Activated T-cell treated with anti-CD3 and anti-CD28 coated beads for 48 hours (primary cell): ENCODE measurements around the gene TFF2.

ENCODE experiments used
- DNase-seq: peaks from one replicate; pipeline ENCODE4 v3.0.0-alpha.2; 2020; ENCODE audit warnings: low read depth

The TFF2 gene

DNA sequence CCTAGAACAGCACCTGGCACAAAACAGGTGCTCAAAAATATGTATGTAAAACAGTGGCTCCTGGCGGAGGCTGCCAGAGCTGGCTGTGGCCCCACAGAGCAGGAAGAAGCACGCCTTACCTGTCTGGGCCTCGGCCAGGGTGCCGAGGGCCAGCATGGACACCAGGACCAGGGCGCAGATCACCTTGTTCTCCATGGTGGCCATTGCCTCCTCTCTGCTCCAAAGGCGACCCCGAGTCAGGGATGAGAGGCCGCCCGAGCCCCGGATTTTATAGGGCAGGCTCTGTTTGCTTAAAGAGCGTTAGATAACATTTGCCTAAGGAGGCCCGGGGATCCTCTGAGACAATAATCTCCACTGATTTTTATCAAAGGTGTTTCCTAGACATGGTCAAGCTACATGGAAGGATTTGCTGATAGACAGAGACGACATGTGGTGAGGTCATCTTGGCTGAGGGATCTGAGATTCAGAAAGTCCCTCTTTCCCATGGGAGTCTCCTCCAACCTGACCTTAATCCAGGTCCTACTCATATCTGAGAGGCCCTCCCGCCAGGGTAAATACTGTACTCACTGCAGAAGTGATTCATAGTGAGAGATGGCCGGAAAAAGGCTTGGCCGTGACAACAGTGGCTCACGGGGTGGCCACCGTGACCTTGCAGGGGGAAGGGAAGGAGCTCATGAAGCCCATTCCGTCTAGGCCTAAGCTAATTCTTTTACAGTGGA lies 15.7 kb upstream of the TFF2 start, which contains the start of gene TFF1:
Gene TFF1 (minus strand): TSS at position 244 of the 719 bp plus-strand sequence. CDS start 40 bp downstream, at position 204.
- DNase-seq = no peak

DNA sequence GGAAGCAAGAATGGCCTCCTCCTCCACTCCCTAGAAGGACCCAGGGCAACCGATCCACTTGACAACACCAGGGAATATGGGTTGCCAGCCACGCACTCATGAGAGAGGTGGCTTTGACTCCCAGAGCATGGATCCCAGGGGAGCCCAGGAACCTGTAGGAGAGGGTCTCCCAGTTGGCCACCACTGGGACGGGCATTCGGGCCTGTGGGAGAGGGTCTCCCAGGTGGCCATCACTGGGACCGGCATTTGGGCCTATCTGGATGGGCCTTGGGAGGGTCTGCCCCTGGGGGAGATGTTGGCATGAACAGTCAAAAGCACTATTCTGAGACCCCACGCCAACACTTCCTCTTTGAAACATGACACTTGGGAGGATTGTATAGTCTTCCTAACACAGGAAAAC lies 15.0 kb upstream of the TFF2 start:
- DNase-seq = no peak

DNA sequence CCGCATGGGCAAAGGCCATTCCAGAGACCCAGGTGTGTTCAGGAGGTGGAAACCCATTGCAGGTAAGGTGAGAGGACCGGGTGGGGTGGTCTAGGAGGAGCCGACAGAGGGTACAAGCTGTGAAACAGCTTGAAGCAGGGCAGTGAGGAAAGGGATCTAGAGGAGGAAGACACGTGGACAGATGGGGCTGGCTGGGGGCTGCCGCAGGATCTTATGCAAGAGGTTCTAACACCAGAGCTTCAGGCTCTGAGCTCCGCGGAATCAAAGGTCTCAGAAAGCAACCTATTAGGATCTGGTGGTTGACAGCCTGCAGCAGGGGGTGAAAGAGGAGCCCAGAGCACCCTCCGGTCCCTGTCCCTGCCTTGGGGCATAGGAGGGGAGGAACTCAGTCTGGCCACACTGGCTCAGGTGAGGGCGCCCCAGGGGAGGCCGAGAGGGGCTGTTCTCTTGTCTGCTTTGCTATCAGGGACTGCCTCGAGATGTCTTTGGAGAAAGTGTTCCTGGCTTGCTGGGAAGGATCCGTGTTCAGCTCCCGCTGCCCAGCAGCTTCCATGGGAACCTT lies 13.6 kb upstream of the TFF2 start:
- no peak for DNase-seq

- DNase-seq = no peak
Measured at GRCh38 chr21:42363312-42363711, 12.5 kb upstream of the TFF2 start.

DNA sequence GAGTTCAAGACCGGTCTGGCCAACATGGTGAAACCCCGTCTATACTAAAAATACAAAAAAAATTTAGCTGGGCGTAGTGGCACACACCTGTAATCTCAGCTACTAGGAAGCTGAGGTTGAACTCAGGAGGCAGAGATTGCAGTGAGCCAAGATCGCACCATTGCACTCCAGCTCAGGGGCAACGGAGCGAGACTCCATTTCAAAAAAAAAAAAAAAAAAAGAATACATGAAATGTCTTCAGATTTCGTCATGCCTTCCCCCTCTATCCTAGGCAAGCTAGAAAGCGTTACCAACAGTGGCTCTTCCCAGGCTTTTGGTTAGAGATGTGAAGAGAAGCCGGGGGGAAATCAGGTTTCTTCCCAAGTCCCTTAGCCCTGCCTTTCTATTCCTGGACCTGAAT lies 11.9 kb upstream of the TFF2 start:
- no peak for DNase-seq

GRCh38 chr21:42362198-42362597 lies 11.4 kb upstream of the TFF2 start:
- DNase-seq = no peak

- DNase-seq = no peak
Measured at GRCh38 chr21:42361286-42361685, 10.5 kb upstream of the TFF2 start.

GRCh38 chr21:42360317-42360716 lies 9.5 kb upstream of the TFF2 start:
- DNase-seq = peak; percentile 32

DNA sequence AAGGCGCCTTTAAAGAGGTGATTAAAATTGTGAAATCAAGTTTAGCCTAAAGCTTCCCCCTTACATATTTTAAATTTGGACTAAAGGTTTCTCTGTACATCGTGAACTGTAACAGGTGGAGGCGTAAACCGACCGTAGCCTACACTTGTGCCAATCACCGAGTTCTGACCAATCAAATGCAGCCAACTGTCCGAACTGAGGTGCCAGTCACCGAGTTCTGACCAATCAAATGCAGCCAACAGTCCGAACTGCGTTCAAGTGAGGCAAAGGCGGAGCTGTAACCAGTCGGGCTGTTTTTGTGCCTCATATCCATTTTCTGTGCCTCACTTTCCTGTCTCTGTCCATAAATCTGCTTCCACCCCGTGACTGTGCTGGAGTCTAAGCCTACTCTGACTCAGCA lies 8.1 kb upstream of the TFF2 start:
- DNase-seq = no peak

DNA sequence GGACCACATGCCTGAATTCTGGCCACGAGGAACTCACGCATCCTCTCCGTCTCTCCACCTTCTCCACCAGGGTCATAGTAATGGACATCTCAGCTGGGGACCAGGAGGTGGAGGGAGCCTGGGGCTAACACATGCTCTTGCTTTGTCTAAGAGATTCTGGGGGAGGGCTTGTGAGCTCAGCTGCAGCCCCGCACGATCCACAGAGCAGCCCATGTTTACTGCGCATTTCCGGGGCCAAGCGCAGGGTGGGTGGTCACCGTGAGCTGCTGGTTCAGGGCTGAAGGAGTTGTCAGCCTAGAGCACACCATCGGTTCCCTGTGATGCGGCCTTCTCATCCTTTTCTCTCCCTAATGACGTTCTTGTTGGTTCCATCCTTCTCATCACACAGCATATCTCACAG lies 7.5 kb upstream of the TFF2 start:
- no peak for DNase-seq

- DNase-seq = no peak
Measured at GRCh38 chr21:42357307-42357706, 6.5 kb upstream of the TFF2 start.

- DNase-seq = no peak
Measured at GRCh38 chr21:42356650-42357049, 5.9 kb upstream of the TFF2 start.

GRCh38 chr21:42356046-42356445 lies 5.3 kb upstream of the TFF2 start:
- no peak for DNase-seq

DNA sequence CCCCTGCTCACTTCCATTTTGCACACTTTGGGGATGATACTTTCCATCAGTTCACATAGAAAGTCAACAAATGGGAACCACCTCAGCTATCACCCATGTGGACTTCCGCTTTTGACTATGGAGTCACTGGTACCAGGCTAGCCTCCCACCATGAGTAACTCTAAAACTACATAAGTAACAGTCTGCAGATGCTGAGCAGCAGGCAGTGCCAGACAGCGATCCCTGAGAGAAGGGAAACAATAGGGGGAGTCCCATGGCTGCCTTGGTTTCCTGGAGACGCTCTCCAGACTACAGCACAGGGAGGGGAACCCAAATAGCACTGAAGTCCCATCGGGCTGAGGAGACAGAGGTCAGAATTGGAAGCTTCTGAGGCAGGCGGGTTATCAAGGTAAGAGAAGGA lies 2.8 kb upstream of the TFF2 start:
- no peak for DNase-seq

GRCh38 chr21:42352441-42353095 lies 1.8 kb upstream of the TFF2 start:
- DNase-seq = no peak

DNA sequence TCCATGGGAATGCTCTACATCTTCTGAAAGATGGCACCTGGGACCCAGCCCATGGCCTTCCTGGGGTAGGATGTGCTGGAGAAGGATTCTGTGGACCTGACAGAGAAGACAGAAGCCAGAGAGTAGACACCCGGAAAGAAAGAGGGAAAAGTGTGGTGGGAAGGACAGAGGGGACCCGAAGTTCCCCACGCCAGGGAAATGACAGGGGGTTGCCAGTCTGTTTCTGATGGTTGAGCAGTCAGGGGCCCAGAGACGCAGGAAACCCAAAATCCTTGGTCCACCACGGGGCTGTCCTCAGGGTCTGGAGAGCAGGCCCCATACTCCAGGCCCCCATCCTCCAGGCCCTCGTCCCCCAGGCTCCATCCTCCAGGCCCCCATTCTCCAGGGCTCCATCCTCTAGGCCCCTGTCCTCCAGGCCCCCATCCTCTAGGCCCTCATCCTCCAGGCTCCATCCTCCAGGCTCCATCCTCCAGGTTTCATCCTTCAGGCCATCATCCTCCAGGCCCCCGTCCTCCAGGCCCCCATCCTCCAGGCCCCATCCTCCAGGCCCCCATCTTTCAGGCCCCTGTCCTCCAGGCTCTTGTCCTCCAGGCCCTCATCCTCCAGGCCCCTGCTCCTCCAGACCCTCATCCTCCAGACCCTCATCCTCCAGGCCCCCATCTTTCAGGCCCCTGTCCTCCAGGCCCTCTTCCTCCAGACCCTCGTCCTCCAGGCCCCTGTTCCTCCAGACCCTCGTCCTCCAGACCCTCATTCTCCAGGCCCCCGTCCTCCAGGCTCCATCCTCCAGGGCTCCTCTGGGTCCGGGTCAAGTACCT lies 1.0 kb upstream of the TFF2 start:
- no peak for DNase-seq

GRCh38 chr21:42350318-42350910 lies 380 bp downstream of the TFF2 start:
- no peak for DNase-seq

GRCh38 chr21:42349420-42350317 lies 1.1 kb downstream of the TFF2 start:
- DNase-seq = no peak

GRCh38 chr21:42348762-42349161 lies 2.0 kb downstream of the TFF2 start:
- DNase-seq = no peak

GRCh38 chr21:42347601-42348327 lies 3.0 kb downstream of the TFF2 start:
- DNase-seq = no peak
